ENCODE measurements around the gene ELK4.

ELK4 gene

DNA sequence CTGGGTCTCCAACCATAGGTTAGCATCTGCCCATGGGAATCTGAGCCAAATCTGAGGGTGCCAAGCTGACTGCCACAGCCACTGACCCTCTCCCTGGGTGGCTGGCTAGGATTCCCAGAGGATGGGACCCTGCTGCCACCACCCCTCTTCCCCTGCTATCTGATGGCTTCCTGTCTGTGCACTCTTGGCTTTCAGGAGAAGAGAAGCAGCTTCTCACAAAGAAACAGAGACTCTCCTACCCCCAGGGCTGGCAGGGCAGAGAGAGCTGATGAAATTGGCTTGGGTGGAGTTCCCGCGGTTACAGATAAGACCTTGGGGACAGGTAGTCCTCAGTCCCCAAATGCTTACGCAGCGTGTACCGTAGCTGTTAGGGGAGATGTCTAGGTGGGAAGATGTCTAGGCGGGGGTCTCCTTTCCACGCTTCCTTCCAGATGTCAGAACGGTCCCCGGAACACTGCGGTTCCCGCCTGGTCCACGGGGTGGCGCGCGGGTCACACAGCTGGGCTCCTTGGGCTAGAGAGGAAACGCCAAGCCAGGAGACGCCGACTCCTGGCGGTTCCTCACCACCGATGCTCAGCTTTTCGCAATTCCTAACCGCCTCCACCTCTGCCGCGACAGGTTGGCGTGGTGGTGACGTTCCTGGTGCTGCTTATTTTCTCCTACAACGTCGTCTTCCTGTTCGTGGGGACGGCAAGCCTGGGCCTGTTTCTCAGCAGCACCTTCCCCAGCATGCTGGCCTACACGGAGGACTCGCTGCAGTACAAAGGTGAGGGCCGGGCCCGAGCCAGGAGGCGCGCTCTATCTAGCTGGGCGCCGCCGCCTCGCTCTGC, 40.1 kb downstream of the ELK4 start:
- peak; percentile 87 to 90 for DNase-seq
- H3K4me3 ChIP-seq = peak overlapping the region; percentile 34 to 46
- intact Hi-C loops (cut with DNase I; ENCODE audit: low total_unique reads) = loop anchor here (1.0 to 2.0 kb wide), 2 partner anchors 41 to 67 kb away; partner anchors contain the start of gene ELK4
- peaks cover 0 to 9% (median 3%) of the 10 kb centered on the region in 4 donors for H3K4me1 ChIP-seq
- H3K27me3 ChIP-seq = no peaks in the 10 kb centered on the region
- no peaks in the 10 kb centered on the region for H3K9me3 ChIP-seq
- H3K27ac ChIP-seq = no peak overlapping the region
- H3K36me3 ChIP-seq = no peaks in the 10 kb centered on the region
- TF ChIP-seq, protein P1, sequence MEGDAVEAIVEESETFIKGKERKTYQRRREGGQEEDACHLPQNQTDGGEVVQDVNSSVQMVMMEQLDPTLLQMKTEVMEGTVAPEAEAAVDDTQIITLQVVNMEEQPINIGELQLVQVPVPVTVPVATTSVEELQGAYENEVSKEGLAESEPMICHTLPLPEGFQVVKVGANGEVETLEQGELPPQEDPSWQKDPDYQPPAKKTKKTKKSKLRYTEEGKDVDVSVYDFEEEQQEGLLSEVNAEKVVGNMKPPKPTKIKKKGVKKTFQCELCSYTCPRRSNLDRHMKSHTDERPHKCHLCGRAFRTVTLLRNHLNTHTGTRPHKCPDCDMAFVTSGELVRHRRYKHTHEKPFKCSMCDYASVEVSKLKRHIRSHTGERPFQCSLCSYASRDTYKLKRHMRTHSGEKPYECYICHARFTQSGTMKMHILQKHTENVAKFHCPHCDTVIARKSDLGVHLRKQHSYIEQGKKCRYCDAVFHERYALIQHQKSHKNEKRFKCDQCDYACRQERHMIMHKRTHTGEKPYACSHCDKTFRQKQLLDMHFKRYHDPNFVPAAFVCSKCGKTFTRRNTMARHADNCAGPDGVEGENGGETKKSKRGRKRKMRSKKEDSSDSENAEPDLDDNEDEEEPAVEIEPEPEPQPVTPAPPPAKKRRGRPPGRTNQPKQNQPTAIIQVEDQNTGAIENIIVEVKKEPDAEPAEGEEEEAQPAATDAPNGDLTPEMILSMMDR (IDR thresholded peaks at IDR 0.05) = peak; percentile 98 to 99

DNA sequence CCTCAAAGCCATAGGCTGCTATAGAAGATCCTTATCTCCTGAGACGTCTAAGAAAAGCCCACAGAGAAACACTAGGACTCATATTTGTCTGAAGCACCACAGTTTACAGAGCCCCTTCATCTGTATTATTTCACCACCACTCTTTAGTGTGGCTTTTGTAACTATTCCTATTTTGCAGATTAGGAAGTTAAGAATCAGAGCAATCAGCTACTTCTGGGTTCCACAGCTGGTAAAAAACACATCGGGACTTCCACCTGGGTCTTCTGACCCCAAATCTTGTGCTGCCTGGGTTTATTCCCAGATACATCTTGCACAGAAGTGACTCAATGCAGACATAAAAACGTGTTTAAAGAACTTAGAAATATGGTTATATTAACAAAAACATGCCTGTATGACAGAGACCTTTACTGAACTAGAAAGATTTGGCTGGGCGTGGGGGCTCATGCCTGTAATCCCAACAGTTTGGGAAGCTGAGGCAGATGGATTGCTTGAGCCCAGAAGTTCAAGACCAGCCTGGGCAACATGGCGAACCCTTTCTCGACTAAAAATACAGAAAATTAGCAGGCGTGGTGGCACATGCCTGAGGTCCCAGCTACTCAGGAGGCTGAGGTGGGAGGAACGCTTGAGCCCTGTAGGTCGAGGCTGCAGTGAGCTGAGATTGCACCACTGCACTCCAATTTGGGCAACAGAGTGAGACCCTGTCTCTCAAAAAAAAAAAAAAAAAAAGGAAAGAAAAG, 40.9 kb downstream of the ELK4 start:
- no peak overlapping the region for H3K27ac ChIP-seq
- no peak overlapping the region for H3K4me3 ChIP-seq
- peak in 1 of 2 donors; percentile 29 for DNase-seq
- intact Hi-C loops (cut with DNase I; ENCODE audit: low total_unique reads) = loop anchor here (2.0 kb wide), 1 partner anchor 68 kb away; no protein-coding TSS in a partner anchor
- H3K36me3 ChIP-seq = no peaks in the 10 kb centered on the region
- H3K27me3 ChIP-seq = peaks cover 0 to under 1% of the 10 kb centered on the region in 2 donors
- peaks cover 0 to 9% (median 3%) of the 10 kb centered on the region in 4 donors for H3K4me1 ChIP-seq
- TF ChIP-seq, protein P1 (IDR thresholded peaks at IDR 0.05) = no peak
- H3K9me3 ChIP-seq = no peaks in the 10 kb centered on the region

DNA sequence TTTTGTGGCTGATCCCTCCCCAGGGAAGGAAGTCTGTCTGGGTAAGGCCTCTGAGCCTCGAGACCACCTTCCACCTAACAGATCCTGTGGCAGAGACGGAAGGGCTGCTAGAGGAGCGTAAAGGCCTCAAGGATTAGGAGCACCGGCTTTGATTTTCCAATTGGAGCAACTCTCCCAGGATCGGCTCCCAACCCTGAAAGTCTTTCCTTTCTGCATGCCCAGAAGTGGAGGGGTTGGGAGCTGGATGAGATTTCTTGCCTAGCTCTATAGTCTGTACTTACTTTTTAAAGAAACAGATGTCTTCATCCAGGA, 41.4 kb downstream of the ELK4 start:
- intact Hi-C loops (cut with DNase I; ENCODE audit: low total_unique reads) = loop anchor here (2.0 kb wide), 1 partner anchor 68 kb away; no protein-coding TSS in a partner anchor
- no peaks in the 10 kb centered on the region for H3K9me3 ChIP-seq
- H3K36me3 ChIP-seq = no peaks in the 10 kb centered on the region
- DNase-seq = peak in 1 of 2 donors; percentile 37
- no peak overlapping the region for H3K27ac ChIP-seq
- H3K4me1 ChIP-seq = peaks cover 0 to 9% (median 3%) of the 10 kb centered on the region in 4 donors
- TF ChIP-seq, protein P1 (IDR thresholded peaks at IDR 0.05) = no peak
- no peak overlapping the region for H3K4me3 ChIP-seq
- H3K27me3 ChIP-seq = peaks cover 0 to 3% of the 10 kb centered on the region in 2 donors

DNA sequence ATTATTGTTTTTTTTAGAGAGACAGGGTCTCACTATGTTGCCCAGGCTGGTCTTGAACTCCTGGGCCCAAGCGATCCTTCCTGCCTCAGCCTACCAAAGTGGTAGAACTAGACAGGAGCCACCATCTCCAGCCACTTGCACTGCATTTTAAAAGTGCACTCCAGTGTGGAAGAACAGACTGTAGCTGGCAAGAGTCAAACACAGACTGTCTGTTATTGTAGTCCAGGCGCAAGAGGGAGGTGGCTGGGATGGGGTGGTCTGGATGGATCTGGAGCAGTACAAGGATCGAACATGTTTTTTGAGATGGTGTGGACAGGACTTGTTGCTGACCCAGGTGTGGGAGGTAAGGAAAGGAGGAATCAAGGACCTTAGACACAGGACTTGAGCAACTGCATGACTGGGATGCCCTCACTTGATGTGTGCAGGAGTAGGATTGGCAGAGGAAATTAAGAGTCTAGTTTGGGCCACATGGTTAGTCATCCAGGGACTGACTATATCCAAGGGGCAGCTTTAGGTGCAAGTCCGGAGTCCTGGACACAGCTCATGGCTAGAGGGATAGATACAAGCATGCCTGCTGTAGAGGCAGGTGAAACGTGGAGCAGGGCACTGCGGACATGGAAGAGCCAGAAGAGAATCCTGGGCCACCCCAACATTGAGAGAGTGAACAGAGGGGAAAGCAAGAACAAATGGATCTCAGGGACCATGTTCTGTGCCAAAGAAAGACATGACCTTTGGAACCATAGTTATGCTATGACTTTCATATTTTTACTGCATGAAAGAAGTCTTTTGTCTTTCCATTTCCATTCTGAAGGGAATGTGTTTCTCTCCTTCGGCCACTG, 42.0 kb downstream of the ELK4 start:
- TF ChIP-seq, protein P1 (IDR thresholded peaks at IDR 0.05) = no peak
- no peaks in the 10 kb centered on the region for H3K9me3 ChIP-seq
- H3K27me3 ChIP-seq = peaks cover 0 to 6% of the 10 kb centered on the region in 2 donors
- no peak overlapping the region for H3K27ac ChIP-seq
- intact Hi-C loops (cut with DNase I; ENCODE audit: low total_unique reads) = loop anchor here (2.0 to 10.0 kb wide), 2 partner anchors 69 to 385 kb away; no protein-coding TSS in a partner anchor
- peaks cover 0 to 9% (median 3%) of the 10 kb centered on the region in 4 donors for H3K4me1 ChIP-seq
- DNase-seq = peak in 1 of 2 donors; percentile 13
- no peak overlapping the region for H3K4me3 ChIP-seq
- H3K36me3 ChIP-seq = no peaks in the 10 kb centered on the region

DNA sequence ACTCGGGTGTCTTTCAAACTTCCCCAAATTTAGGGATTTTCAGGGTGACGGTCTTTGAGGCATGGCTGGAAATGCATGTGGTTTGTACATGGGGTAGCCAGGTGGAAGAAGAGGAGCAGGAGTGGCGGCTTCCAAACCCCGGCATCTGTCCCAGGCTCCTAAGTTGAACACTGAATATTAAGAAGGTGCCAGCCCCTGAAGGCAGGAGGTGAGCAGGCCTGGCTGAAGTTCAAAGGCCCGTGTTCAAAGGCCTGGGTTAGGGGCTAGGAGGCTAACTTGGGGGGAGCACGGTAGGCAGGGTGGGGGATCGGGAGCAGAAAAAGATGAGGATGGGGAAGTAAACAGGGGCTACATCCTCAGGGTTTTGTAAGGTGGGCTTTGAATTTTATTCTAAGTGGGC, 42.8 kb downstream of the ELK4 start:
- H3K27me3 ChIP-seq = peaks cover 0 to 9% of the 10 kb centered on the region in 2 donors
- no peak overlapping the region for H3K27ac ChIP-seq
- H3K4me3 ChIP-seq = no peak overlapping the region
- H3K4me1 ChIP-seq = peaks cover 0 to 9% (median 3%) of the 10 kb centered on the region in 4 donors
- TF ChIP-seq, protein P1 (IDR thresholded peaks at IDR 0.05) = no peak
- H3K36me3 ChIP-seq = no peaks in the 10 kb centered on the region
- H3K9me3 ChIP-seq = no peaks in the 10 kb centered on the region
- peak in 1 of 2 donors; percentile 34 for DNase-seq
- intact Hi-C loops (cut with DNase I; ENCODE audit: low total_unique reads) = loop anchor here (10.0 kb wide), 1 partner anchor 386 kb away; no protein-coding TSS in a partner anchor
